Lower leg skin (tissue), 4 donors: Measurements from ENCODE around the gene KDM1A. TPM values are rescaled to one million over a fixed set of nuclear protein-coding genes. Genes with fewer than 3 reads are reported as not detected.
"Not testable (repeated sequence)": the region's sequence is repeated elsewhere in the genome, so short reads cannot be mapped to it uniquely, and the experiment has no call there.

Source experiments
- DNase-seq, 2 donors: peaks; one replicate each; pipeline ENCODE4 v3.0.0-alpha.2; 2019; ENCODE audit warnings: low spot score in 2 of 2
- H3K4me3 ChIP-seq: fragments of 200-600 bp; sonication (generic); 2 replicates; pipeline ENCODE4 v1.5.1; 2017; ENCODE audit warnings: mild to moderate bottlenecking, low read depth; ENCODE audit not compliant: poor library complexity, severe bottlenecking
- POLR2A ChIP-seq, 2 donors: fragments of 450-650 bp; IDR thresholded peaks; one replicate each; pipeline ENCODE4 v1.6.1; 2016 to 2017; ENCODE audit warnings: antibody characterized with exemption in 2 of 2, mild to moderate bottlenecking in 1 of 2, moderate library complexity in 1 of 2
- WGBS, 2 donors: methylation state at CpG; one replicate each; pipeline ENCODE4 v1.1.5; 2018; 5-methylcytosine and 5-hydroxymethylcytosine counted together
- intact Hi-C: fragments of 100-400 bp; cut with DNase I; formaldehyde crosslinking; loops from one replicate; pipeline ENCODE4 v1.15.0; 2023; ENCODE audit warnings: low total_unique reads
- total RNA-seq, 4 donors: library from RNA; depleted of rRNA; stranded (reverse); fragments of >200 nt; gene quantifications; one replicate each; pipeline ENCODE4 v1.1.0, GENCODE V29; 2016
- TF ChIP-seq, protein P1 (sequence below), 3 donors: fragments of 450-650 bp; IDR thresholded peaks; one replicate each; pipeline ENCODE4 v1.5.1; 2016; ENCODE audit warnings: antibody characterized with exemption in 3 of 3, mild to moderate bottlenecking in 3 of 3, moderate library complexity in 2 of 3

KDM1A gene
- total RNA-seq, 4 donors from 2014 or later = 41.5 to 52.0 (median 46.6) TPM

DNA sequence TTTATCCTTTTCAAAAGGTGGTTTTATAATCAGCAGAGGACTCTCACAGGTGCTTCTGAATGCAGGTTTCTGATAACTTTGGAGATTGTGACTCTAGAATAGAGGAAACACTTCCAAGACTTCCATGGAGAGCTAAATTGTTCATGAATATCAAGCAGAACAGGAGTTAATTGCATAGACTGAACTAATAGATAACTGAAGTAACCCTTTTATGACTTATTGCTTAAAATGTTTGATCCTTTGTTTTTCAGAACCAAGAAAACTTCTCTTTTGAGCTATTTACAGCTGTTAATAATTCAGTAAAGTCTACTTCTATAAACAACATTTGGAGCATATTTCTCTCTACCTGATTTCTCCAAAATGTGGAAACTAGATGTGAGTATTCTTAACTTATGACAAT is 23.5 kb upstream of the KDM1A start:
- no peak for DNase-seq
- intact Hi-C loops = no loop called here
- TF ChIP-seq, protein P1, sequence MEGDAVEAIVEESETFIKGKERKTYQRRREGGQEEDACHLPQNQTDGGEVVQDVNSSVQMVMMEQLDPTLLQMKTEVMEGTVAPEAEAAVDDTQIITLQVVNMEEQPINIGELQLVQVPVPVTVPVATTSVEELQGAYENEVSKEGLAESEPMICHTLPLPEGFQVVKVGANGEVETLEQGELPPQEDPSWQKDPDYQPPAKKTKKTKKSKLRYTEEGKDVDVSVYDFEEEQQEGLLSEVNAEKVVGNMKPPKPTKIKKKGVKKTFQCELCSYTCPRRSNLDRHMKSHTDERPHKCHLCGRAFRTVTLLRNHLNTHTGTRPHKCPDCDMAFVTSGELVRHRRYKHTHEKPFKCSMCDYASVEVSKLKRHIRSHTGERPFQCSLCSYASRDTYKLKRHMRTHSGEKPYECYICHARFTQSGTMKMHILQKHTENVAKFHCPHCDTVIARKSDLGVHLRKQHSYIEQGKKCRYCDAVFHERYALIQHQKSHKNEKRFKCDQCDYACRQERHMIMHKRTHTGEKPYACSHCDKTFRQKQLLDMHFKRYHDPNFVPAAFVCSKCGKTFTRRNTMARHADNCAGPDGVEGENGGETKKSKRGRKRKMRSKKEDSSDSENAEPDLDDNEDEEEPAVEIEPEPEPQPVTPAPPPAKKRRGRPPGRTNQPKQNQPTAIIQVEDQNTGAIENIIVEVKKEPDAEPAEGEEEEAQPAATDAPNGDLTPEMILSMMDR (IDR thresholded peaks at IDR 0.05) = no peak
- TF ChIP-seq POLR2A (IDR thresholded peaks at IDR 0.05) = no peak
- no peak overlapping the region for H3K4me3 ChIP-seq

DNA sequence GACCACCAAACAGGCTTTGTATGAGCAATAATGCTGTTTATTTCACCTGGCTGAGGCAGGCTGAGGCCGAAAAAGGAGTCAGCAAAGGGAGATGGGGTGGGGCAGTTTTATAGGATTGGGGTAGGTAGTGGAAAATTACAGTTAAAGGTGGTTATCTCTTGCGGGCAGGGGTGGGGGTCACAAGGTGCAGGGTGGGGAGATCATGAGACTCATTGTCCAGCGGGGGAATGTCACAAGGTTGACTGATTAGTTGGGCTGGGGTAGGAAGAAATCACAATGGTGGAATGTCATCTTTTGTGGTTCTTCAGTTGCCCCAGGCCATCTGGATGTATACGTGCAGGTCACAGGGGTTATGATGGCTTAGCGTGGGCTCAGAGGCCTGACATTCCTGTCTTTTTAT is 21.7 kb upstream of the KDM1A start:
- H3K4me3 ChIP-seq, DNase-seq, intact Hi-C loops: not testable (repeated sequence)
- 80% methylated on average over 5 of the region's 5 CpGs for WGBS, 2 donors

DNA sequence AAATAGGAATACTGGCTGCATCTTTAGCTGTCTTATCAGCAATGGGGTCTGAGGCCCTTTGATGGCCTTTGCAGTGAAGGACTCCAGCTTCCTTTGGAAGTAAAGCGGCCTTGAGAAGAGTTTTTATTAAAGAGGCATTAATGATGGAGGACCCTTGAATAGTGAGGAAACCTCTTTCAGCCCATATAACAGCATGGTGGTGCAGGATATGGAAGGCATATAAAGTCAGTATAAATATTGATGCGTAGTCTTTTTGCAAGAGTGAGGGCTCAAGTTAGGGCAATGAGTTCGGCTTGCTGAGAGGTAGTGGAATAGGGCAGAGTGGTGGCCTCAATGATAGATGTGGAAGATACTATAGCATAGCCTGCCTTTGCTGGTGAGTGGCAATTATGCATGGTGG is 19.1 kb upstream of the KDM1A start:
- DNase-seq, intact Hi-C loops, H3K4me3 ChIP-seq: not testable (repeated sequence)
- 97% methylated on average over 3 of the region's 3 CpGs for WGBS, 2 donors

DNA sequence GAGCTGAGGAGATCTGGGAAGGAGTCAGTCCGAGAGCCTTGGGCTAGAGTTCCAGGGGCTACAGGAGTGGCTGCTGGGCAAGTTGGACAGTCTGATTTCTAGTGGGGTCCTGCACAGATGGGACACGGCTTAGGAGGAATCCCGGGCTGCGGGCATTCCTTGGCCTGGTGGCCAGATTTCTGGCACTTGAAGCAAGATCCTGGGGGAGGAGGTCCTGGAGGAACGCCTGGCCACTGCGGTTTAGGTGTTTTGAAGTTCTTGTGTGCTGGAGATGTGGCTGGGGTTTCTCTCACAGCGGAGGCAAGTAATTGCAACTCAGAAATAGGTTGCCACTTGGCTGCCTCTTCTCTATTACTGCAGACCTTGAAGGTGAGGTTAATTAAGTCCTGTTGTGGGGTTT is 17.1 kb upstream of the KDM1A start:
- peak in 1 of 2 donors; percentile 58 for DNase-seq
- intact Hi-C loops, H3K4me3 ChIP-seq: not testable (repeated sequence)
- WGBS, 2 donors = 86 to 89% methylated on average over 4 to 5 of the region's 7 CpGs

DNA sequence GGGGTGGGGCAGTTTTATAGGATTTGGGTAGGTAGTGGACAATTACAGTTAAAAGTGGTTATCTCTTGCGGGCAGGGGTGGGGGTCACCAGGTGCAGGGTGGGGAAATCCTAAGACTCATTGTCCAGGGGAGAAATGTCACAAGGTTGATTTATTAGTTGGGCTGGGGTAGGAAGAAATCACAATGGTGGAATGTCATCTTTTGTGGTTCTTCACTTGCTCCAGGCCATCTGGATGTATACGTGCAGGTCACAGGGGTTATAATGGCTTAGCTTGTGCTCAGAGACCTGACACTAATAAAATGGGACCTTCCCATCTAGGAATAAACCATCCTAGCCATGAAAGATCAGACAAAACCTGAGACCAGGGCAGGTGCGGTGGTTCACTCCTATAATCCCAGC is 15.2 kb upstream of the KDM1A start:
- WGBS, 2 donors = 71 to 73% methylated on average over 3 of the region's 3 CpGs
- H3K4me3 ChIP-seq = no peak overlapping the region
- intact Hi-C loops = no loop called here
- TF ChIP-seq, protein P1 (IDR thresholded peaks at IDR 0.05) = no peak
- TF ChIP-seq POLR2A (IDR thresholded peaks at IDR 0.05) = no peak
- DNase-seq = no peak

DNA sequence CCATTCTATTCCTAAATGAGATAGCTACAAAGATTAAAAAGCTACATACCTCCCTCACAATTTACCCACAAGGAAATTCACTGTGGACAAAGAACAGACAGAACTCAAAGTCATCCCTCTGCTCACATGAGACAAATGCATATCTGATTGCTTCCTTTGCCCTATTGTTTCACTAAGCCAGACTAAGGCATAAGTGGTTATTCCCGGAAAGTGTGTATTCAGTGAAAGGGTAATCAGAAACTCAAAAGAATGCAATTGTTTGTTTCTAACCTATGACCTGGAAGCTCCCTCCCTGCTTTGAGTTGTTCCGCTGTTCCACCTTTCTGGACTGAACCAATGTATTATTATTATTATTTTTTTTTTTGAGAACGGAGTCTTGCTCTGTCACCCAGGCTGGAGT is 14.5 kb upstream of the KDM1A start:
- H3K4me3 ChIP-seq, intact Hi-C loops, DNase-seq: not testable (repeated sequence)
- WGBS, 2 donors = 69 to 82% methylated on average over 3 of the region's 3 CpGs

DNA sequence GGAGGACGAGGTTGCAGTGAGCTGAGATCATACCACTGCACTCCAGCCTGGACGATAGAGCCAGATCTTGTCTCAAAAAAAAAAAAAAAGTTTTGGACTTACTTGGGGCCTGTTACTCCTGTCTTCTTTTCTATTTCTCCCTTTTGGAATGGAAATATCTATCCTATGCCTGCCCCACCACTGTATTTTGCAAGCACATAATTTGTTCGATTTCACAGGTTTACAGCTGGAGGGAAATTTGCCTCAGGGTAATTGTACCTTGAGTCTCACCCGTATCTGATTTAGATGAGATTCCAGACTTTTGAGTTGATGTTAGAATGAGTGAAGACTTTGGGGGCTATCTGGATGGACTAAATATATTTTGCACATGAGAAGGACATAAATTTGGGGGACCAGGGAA is 12.2 kb upstream of the KDM1A start:
- WGBS, 2 donors = 72 to 75% methylated on average over 4 of the region's 4 CpGs
- no peak for TF ChIP-seq POLR2A (IDR thresholded peaks at IDR 0.05)
- TF ChIP-seq, protein P1 (IDR thresholded peaks at IDR 0.05) = no peak
- DNase-seq = no peak
- H3K4me3 ChIP-seq = no peak overlapping the region
- intact Hi-C loops = no loop called here

DNA sequence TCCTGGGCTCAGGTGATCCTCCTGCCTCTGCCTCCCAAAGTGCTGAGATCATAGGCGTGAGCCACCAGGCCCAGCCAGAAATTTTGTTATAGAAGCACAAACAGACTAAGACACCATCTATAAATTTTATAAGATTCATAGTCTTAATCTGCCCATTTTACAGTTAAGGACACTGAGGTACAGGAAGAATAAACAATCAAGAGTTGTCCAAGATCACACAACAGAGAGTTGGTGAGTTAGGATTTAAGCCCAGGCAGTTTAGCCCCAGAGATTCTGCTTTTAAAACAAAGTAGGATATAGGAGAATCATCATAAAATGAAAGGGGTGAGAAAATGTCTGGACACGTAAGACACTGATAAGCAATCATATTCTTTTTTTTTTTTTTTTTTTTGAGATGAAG is 10.4 kb upstream of the KDM1A start:
- 88 to 90% methylated on average over 2 of the region's 2 CpGs for WGBS, 2 donors
- TF ChIP-seq, protein P1 (IDR thresholded peaks at IDR 0.05) = no peak
- TF ChIP-seq POLR2A (IDR thresholded peaks at IDR 0.05) = no peak
- no peak for DNase-seq
- intact Hi-C loops = no loop called here
- no peak overlapping the region for H3K4me3 ChIP-seq

DNA sequence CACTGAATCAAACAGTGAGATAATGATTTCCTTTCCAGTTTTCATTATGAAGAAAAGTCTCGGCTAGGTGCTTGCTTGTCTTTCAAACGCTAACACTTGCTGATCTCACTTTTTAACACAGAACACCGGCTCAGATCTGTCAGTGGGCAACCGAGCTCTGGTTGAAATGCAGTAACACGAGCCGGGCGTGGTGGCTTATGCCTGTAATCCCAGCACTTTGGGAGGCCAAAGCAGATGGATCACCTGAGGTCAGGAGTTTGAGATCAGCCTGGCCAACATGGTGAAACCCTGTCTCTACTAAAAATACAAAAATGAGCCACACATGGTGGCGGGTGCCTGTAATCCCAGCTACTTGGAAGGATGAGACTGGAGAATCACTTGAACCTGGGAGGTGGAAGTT is 9.2 kb upstream of the KDM1A start:
- 88 to 91% methylated on average over 8 of the region's 8 CpGs for WGBS, 2 donors
- DNase-seq, intact Hi-C loops, H3K4me3 ChIP-seq: not testable (repeated sequence)
